ENCODE data around the gene SUSD1. TPM values are rescaled to one million over a fixed set of nuclear protein-coding genes. Genes with fewer than 3 reads are reported as not detected.
A peak's percentile ranks its signal among the peaks of the same experiment; 100 is the strongest.

The SUSD1 gene
- total RNA-seq, 2 donors from 2014 or later, result 6.2 to 10.6 TPM

DNA sequence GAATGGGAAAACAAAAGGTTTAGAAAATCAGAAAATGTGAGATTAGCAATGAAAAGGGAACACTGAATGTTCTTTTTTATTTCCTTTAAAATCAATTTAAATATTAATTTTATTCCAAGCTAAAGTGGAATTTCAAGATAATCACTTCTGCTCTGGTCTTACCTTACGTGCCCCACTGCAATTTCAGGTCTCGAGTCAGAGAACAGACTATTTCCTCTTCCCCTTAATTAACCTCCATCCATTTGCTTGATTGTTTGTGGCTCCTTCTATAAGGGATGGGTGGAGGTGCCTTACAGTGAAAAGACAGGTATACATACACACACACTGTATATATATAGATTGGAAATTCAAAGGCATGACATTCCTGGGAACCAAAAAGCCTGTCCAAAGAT, 137.1 kb downstream of the SUSD1 start:
- H3K9me3 ChIP-seq, result no peaks in the 10 kb centered on the region
- H3K4me3 ChIP-seq, result no peak overlapping the region
- no peak overlapping the region for H3K27ac ChIP-seq
- no peak for DNase-seq (ENCODE audit: low spot score)
- no peaks in the 10 kb centered on the region for H3K27me3 ChIP-seq
- peaks cover 0 to 17% of the 10 kb centered on the region in 2 donors for H3K4me1 ChIP-seq
- TF ChIP-seq, protein P1, sequence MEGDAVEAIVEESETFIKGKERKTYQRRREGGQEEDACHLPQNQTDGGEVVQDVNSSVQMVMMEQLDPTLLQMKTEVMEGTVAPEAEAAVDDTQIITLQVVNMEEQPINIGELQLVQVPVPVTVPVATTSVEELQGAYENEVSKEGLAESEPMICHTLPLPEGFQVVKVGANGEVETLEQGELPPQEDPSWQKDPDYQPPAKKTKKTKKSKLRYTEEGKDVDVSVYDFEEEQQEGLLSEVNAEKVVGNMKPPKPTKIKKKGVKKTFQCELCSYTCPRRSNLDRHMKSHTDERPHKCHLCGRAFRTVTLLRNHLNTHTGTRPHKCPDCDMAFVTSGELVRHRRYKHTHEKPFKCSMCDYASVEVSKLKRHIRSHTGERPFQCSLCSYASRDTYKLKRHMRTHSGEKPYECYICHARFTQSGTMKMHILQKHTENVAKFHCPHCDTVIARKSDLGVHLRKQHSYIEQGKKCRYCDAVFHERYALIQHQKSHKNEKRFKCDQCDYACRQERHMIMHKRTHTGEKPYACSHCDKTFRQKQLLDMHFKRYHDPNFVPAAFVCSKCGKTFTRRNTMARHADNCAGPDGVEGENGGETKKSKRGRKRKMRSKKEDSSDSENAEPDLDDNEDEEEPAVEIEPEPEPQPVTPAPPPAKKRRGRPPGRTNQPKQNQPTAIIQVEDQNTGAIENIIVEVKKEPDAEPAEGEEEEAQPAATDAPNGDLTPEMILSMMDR (IDR thresholded peaks at IDR 0.05), result no peak
- H3K36me3 ChIP-seq, result no peaks in the 10 kb centered on the region

DNA sequence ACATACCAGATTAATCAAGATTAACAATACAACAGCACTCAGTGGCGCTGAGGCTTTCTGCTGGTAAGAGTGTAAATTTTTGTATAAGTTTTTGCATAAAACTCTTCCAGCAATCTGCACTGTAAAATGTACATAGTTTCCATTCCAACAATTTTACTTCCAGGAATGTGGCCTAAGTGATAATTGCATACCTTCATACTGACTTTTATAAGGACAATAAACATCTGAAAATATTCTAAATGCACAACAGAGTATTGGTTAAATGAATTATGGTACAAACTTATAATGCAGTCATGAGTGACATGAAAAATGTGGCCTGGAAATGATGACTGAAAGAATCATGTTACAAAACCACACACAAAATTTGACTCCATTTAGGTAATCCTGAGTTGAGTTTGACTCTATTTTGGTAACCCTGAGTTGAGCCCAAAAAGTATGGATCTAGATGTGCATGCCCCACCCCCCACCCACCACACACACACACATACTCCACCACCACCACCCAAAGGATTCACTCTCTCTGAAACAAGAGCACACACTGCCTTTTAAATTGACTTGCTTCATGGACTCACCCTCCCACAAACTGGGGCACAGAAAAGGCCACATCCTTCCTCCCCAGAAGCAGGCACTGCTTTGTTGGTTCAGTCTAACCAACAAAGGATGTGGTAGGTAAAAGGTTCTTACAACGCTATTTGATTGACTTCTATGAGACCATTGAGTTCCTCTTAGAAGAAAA, 137.6 kb downstream of the SUSD1 start:
- Histone ChIP-seq H3K9me3 (no peaks in the 10 kb centered on the region), H3K36me3 (no peaks in the 10 kb centered on the region), H3K4me3 (no peak overlapping the region), H3K4me1 (peaks cover 0 to 20% of the 10 kb centered on the region in 2 donors), H3K27me3 (no peaks in the 10 kb centered on the region), H3K27ac (no peak overlapping the region)
- no peak for DNase-seq (ENCODE audit: low spot score)
- TF ChIP-seq, protein P1 (IDR thresholded peaks at IDR 0.05), result no peak

DNA sequence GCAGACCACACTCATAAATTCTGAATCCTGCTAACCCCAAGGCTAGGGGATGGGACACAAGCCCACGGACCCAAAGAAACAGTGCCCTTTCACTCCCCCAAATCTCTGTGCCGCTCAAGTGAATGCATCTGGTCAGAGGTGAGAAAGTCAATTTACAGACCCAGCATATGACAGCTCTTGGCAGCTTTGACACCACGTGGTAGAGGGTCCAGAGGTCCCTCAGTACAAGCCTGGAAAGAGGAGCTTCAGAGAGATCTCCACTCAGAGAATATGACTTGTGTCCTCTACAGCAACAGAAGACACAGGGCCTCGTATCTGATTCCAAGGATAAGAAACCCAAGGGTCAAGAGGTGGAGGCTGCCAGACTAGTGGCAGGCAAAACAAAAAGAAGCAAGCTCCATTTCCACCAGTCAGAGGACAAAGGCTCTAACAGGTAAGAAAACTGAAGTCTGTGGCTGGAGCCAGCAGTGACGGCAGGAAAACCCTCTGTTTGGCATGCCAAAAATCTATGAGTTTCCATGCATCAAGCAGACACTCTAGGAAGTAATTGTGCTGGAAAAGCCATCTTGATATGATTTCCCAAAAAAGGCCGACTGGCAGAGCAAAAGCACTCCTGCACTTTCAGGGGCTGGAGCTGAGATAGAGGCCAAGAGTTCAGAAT, 139.8 kb downstream of the SUSD1 start:
- no peaks in the 10 kb centered on the region for H3K36me3 ChIP-seq
- H3K27me3 ChIP-seq, result no peaks in the 10 kb centered on the region
- no peak for DNase-seq (ENCODE audit: low spot score)
- H3K9me3 ChIP-seq, result no peaks in the 10 kb centered on the region
- H3K27ac ChIP-seq, result peak overlapping the region in 1 of 2 donors; percentile 0
- no peak overlapping the region for H3K4me3 ChIP-seq
- TF ChIP-seq, protein P1 (IDR thresholded peaks at IDR 0.05), result no peak
- peaks cover 0 to 10% of the 10 kb centered on the region in 2 donors for H3K4me1 ChIP-seq

DNA sequence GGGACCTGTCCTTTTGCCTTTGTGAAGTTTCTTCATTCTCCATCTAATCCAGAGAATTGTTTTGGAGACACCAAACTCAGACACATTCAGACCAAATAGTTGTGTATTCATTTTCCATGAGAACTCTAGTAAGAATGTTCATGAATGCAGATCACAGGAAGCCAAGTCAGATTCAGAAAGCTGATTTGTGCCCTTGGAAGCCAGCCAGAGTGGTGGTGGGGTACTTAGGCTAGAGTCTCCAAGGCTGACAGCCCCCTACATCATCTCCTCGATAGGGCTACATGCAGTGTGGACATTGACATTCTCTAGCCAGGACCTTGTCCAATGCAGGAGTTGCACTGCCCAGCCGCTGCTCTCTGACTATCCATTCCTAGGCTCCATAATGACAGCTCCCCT, 140.9 kb downstream of the SUSD1 start:
- no peaks in the 10 kb centered on the region for H3K9me3 ChIP-seq
- H3K27ac ChIP-seq, result no peak overlapping the region
- H3K4me1 ChIP-seq, result peaks cover 0 to 10% of the 10 kb centered on the region in 2 donors
- H3K4me3 ChIP-seq, result no peak overlapping the region
- no peaks in the 10 kb centered on the region for H3K36me3 ChIP-seq
- no peak for DNase-seq (ENCODE audit: low spot score)
- no peaks in the 10 kb centered on the region for H3K27me3 ChIP-seq
- TF ChIP-seq, protein P1 (IDR thresholded peaks at IDR 0.05), result no peak

DNA sequence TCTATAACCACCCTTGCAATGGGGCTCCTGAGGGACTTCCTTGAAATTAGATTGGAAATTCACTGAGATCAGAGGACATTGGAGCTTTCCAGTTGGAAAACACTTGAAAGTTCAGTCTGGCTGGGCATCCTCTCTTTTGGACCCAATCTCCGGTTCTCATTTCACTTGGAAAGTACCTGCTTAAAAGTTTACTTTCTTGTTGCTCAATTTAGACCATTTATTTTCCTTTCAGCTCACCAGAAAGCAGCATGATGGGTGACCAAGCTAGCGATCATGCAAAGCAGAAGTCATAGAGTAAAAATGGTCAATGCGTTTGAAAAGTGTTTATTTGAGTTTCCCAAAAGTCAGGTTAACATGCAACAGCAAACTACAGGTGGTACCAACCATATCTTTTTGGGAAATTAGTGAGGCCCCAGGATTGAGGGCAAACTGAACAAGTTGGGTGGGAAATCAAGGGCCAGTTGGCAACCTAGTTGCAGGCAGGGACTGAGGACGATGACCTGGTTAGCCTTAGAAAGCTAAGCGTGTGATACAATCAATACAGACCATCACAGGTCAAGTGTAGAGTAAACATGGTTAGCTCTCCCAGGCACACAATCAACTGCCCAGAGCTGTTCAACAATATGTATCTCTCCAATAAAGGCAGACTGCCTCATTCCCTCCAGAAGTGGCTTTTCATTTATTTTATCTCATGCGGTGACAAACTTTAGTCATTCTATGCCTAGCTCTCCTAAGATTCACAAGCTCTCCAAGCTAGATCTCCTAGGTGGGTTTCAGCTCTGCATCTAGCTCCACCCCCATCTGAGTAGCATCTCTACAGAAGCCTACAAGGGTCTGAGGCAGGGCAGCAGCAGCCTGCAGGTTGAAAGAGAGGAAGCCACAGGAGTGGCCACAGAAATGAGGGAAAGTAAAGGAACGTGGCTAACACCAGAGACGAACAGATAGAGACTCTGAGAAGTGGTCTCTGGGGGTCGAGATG, 141.6 kb downstream of the SUSD1 start:
- H3K4me1 ChIP-seq, result peaks cover 0 to 10% of the 10 kb centered on the region in 2 donors
- H3K36me3 ChIP-seq, result no peaks in the 10 kb centered on the region
- no peak for DNase-seq (ENCODE audit: low spot score)
- H3K4me3 ChIP-seq, result no peak overlapping the region
- TF ChIP-seq, protein P1 (IDR thresholded peaks at IDR 0.05), result no peak
- no peaks in the 10 kb centered on the region for H3K27me3 ChIP-seq
- no peaks in the 10 kb centered on the region for H3K9me3 ChIP-seq
- no peak overlapping the region for H3K27ac ChIP-seq

Data from right atrium auricular region (tissue), 2 donors.